ENCODE measurements around the gene FBXL17. TPM values are rescaled to one million over a fixed set of nuclear protein-coding genes. Genes with fewer than 3 reads are reported as not detected.

FBXL17 gene
- total RNA-seq, 1 donor from 2014 or later, result 12.7 TPM

DNA sequence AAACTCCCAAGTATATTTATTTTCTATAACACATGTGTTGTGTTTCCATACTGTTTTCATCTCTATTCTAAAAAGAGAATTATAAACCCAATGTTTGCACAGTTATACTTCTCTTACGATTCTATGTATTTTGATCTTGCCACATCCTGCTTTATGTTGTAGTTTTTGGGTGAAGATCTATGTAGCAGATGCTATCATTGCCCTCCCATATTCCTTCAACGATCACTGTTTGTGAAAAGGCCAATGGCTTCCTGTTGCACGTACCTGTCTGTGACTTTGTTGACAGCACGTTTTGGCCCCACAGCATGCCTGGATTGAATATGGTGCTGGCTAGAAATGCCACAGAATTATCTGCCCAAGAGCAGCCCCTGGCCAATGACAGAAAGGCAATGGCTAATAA, 456.7 kb downstream of the FBXL17 start:
- H3K4me3 Mint-ChIP-seq (ENCODE audit: unreplicated experiment), result no peak overlapping the region
- Histone ChIP-seq H3K4me3 (ENCODE audit: insufficient read depth, low read depth, low read length) (no peak overlapping the region), H2AFZ (ENCODE audit: low read depth, low read length) (no peak overlapping the region), H3K36me3 (ENCODE audit: insufficient read depth, low read length) (no peaks in the 10 kb centered on the region), H3K4me2 (ENCODE audit: low read length) (no peak overlapping the region), H3K9me3 (ENCODE audit: insufficient read depth, low read depth, low read length) (no peaks in the 10 kb centered on the region), H4K20me1 (ENCODE audit: insufficient read depth, low read length) (no peaks in the 10 kb centered on the region), H3K27ac (ENCODE audit: low read depth, low read length) (no peak overlapping the region), H3K4me1 (ENCODE audit: insufficient read depth, low read length) (no peaks in the 10 kb centered on the region), H3K79me2 (ENCODE audit: insufficient read depth, low read length) (no peaks in the 10 kb centered on the region), H3K9ac (ENCODE audit: low read length) (no peak overlapping the region), H3K27me3 (ENCODE audit: insufficient read depth, low read length) (no peaks in the 10 kb centered on the region)
- H3K9me3 Mint-ChIP-seq (ENCODE audit: unreplicated experiment), result no peaks in the 10 kb centered on the region
- H3K36me3 Mint-ChIP-seq (ENCODE audit: low read depth, unreplicated experiment), result no peaks in the 10 kb centered on the region
- no peaks in the 10 kb centered on the region for H3K27me3 Mint-ChIP-seq (ENCODE audit: low read depth, unreplicated experiment)
- TF ChIP-seq, protein P1, sequence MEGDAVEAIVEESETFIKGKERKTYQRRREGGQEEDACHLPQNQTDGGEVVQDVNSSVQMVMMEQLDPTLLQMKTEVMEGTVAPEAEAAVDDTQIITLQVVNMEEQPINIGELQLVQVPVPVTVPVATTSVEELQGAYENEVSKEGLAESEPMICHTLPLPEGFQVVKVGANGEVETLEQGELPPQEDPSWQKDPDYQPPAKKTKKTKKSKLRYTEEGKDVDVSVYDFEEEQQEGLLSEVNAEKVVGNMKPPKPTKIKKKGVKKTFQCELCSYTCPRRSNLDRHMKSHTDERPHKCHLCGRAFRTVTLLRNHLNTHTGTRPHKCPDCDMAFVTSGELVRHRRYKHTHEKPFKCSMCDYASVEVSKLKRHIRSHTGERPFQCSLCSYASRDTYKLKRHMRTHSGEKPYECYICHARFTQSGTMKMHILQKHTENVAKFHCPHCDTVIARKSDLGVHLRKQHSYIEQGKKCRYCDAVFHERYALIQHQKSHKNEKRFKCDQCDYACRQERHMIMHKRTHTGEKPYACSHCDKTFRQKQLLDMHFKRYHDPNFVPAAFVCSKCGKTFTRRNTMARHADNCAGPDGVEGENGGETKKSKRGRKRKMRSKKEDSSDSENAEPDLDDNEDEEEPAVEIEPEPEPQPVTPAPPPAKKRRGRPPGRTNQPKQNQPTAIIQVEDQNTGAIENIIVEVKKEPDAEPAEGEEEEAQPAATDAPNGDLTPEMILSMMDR (IDR thresholded peaks at IDR 0.05; ENCODE audit: insufficient read depth, low read depth, low read length), result no peak
- no peak for TF ChIP-seq EZH2 (IDR thresholded peaks at IDR 0.05; ENCODE audit: insufficient read depth, low read length)
- FAIRE-seq (no peak), DNase-seq (ENCODE audit: low read depth) (no peak)
- H3K4me1 Mint-ChIP-seq (ENCODE audit: low read depth, unreplicated experiment), result peaks cover 2% of the 10 kb centered on the region
- H3K27ac Mint-ChIP-seq (ENCODE audit: unreplicated experiment), result no peak overlapping the region

DNA sequence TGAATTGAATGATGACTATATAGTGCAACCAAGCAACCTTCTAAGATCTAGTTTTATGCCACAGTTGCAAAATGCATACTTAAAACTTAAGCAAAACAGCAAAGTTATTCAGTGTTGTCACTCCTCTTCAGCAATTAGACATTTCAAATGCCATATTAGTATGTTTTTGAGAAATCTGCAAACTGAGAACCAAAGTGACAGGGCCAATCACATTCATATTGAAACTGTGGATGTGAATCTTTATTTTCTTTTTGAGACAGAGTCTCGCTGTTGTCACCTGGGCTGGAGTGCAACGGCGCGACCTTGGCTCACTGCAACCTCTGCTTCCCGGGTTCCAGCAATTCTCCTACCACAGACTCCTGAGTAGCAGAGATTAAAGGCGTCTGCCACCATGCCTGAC, 461.9 kb downstream of the FBXL17 start:
- Mint-ChIP-seq H3K4me1 (ENCODE audit: low read depth, unreplicated experiment) (peaks cover 8% of the 10 kb centered on the region), H3K36me3 (ENCODE audit: low read depth, unreplicated experiment) (no peaks in the 10 kb centered on the region), H3K4me3 (ENCODE audit: unreplicated experiment) (no peak overlapping the region), H3K27ac (ENCODE audit: unreplicated experiment) (no peak overlapping the region), H3K9me3 (ENCODE audit: unreplicated experiment) (no peaks in the 10 kb centered on the region), H3K27me3 (ENCODE audit: low read depth, unreplicated experiment) (no peaks in the 10 kb centered on the region)
- no peak overlapping the region for H3K4me2 ChIP-seq (ENCODE audit: low read length)
- DNase-seq (ENCODE audit: low read depth) (no peak), FAIRE-seq (no peak)
- H3K27ac ChIP-seq (ENCODE audit: low read depth, low read length), result no peak overlapping the region
- no peaks in the 10 kb centered on the region for H3K27me3 ChIP-seq (ENCODE audit: insufficient read depth, low read length)
- no peaks in the 10 kb centered on the region for H3K4me1 ChIP-seq (ENCODE audit: insufficient read depth, low read length)
- TF ChIP-seq EZH2 (IDR thresholded peaks at IDR 0.05; ENCODE audit: insufficient read depth, low read length), result no peak
- TF ChIP-seq, protein P1 (IDR thresholded peaks at IDR 0.05; ENCODE audit: insufficient read depth, low read depth, low read length), result no peak
- H2AFZ ChIP-seq (ENCODE audit: low read depth, low read length), result no peak overlapping the region
- H4K20me1 ChIP-seq (ENCODE audit: insufficient read depth, low read length), result no peaks in the 10 kb centered on the region
- H3K9me3 ChIP-seq (ENCODE audit: insufficient read depth, low read depth, low read length), result no peaks in the 10 kb centered on the region
- H3K4me3 ChIP-seq (ENCODE audit: insufficient read depth, low read depth, low read length), result no peak overlapping the region
- H3K79me2 ChIP-seq (ENCODE audit: insufficient read depth, low read length), result no peaks in the 10 kb centered on the region
- H3K36me3 ChIP-seq (ENCODE audit: insufficient read depth, low read length), result no peaks in the 10 kb centered on the region
- H3K9ac ChIP-seq (ENCODE audit: low read length), result no peak overlapping the region

DNA sequence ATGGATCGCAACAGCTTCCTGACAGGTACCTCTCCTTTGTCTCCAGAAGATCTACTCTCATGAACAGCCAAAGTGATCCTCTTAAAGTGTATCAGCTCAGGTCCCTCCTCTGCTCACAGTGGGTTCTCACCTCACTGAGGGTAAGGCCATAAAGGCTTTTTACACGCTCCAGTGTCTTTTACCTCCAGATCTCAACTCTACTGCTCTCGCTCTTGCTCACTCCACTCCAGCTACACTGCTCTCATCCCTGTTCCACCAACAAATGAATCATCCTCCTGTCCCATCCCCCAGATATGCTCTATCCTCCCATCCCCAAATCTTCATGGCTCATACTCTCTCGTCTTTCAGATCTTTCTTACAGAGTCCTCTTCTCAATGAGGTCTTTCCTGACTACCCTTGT, 462.5 kb downstream of the FBXL17 start:
- Histone ChIP-seq H3K27me3 (ENCODE audit: insufficient read depth, low read length) (no peaks in the 10 kb centered on the region), H3K9me3 (ENCODE audit: insufficient read depth, low read depth, low read length) (no peaks in the 10 kb centered on the region), H3K27ac (ENCODE audit: low read depth, low read length) (no peak overlapping the region), H3K9ac (ENCODE audit: low read length) (no peak overlapping the region), H3K79me2 (ENCODE audit: insufficient read depth, low read length) (no peaks in the 10 kb centered on the region), H3K4me1 (ENCODE audit: insufficient read depth, low read length) (no peaks in the 10 kb centered on the region), H3K36me3 (ENCODE audit: insufficient read depth, low read length) (no peaks in the 10 kb centered on the region), H2AFZ (ENCODE audit: low read depth, low read length) (no peak overlapping the region), H3K4me3 (ENCODE audit: insufficient read depth, low read depth, low read length) (no peak overlapping the region), H4K20me1 (ENCODE audit: insufficient read depth, low read length) (no peaks in the 10 kb centered on the region), H3K4me2 (ENCODE audit: low read length) (no peak overlapping the region)
- DNase-seq (ENCODE audit: low read depth), result no peak
- H3K4me1 Mint-ChIP-seq (ENCODE audit: low read depth, unreplicated experiment), result peaks cover 8% of the 10 kb centered on the region
- H3K27me3 Mint-ChIP-seq (ENCODE audit: low read depth, unreplicated experiment), result no peaks in the 10 kb centered on the region
- H3K9me3 Mint-ChIP-seq (ENCODE audit: unreplicated experiment), result no peaks in the 10 kb centered on the region
- H3K36me3 Mint-ChIP-seq (ENCODE audit: low read depth, unreplicated experiment), result no peaks in the 10 kb centered on the region
- FAIRE-seq, result no peak
- H3K27ac Mint-ChIP-seq (ENCODE audit: unreplicated experiment), result peak overlapping the region; percentile 6
- no peak for TF ChIP-seq EZH2 (IDR thresholded peaks at IDR 0.05; ENCODE audit: insufficient read depth, low read length)
- TF ChIP-seq, protein P1 (IDR thresholded peaks at IDR 0.05; ENCODE audit: insufficient read depth, low read depth, low read length), result no peak
- no peak overlapping the region for H3K4me3 Mint-ChIP-seq (ENCODE audit: unreplicated experiment)
